Type B pancreatic cell (in vitro differentiated cells): ENCODE measurements around the gene CHAF1A. TPM values are rescaled to one million over a fixed set of nuclear protein-coding genes. Genes with fewer than 3 reads are reported as not detected.

Source experiments
- DNase-seq: peaks from one replicate; pipeline ENCODE4 v3.0.0; 2021; ENCODE audit warnings: mixed read lengths; ENCODE audit not compliant: unreplicated experiment; ENCODE audit errors: extremely low spot score
- H3K27ac Mint-ChIP-seq: 2 replicates; pipeline ENCODE4 v1.8.0; 2021; ENCODE audit warnings: mild to moderate bottlenecking, mixed read lengths
- H3K27me3 Mint-ChIP-seq: 2 replicates; pipeline ENCODE4 v1.8.0; 2021; ENCODE audit warnings: mixed read lengths
- H3K36me3 Mint-ChIP-seq: 2 replicates; pipeline ENCODE4 v1.8.0; 2021; ENCODE audit warnings: mixed read lengths
- H3K4me1 Mint-ChIP-seq: one replicate; pipeline ENCODE4 v1.8.0; 2021; ENCODE audit warnings: mixed read lengths; ENCODE audit not compliant: unreplicated experiment
- H3K4me3 Mint-ChIP-seq: 2 replicates; pipeline ENCODE4 v1.8.0; 2021; ENCODE audit warnings: mild to moderate bottlenecking, mixed read lengths
- H3K9me3 Mint-ChIP-seq: 2 replicates; pipeline ENCODE4 v1.8.0; 2021; ENCODE audit warnings: mixed read lengths
- total RNA-seq: library from RNA; stranded (reverse); gene quantifications from 2 replicates; pipeline ENCODE4 v1.2.1, GENCODE V29; 2021; ENCODE audit warnings: low replicate concordance
- TF ChIP-seq, protein P1 (sequence below): fragments of 200-600 bp; sonication (generic); conservative IDR thresholded peaks from 2 replicates; pipeline ENCODE4 v1.5.0; 2021; ENCODE audit warnings: antibody characterized with exemption, mild to moderate bottlenecking

CHAF1A gene
- total RNA-seq, 1 donor from 2014 or later: 46.3 TPM

DNA sequence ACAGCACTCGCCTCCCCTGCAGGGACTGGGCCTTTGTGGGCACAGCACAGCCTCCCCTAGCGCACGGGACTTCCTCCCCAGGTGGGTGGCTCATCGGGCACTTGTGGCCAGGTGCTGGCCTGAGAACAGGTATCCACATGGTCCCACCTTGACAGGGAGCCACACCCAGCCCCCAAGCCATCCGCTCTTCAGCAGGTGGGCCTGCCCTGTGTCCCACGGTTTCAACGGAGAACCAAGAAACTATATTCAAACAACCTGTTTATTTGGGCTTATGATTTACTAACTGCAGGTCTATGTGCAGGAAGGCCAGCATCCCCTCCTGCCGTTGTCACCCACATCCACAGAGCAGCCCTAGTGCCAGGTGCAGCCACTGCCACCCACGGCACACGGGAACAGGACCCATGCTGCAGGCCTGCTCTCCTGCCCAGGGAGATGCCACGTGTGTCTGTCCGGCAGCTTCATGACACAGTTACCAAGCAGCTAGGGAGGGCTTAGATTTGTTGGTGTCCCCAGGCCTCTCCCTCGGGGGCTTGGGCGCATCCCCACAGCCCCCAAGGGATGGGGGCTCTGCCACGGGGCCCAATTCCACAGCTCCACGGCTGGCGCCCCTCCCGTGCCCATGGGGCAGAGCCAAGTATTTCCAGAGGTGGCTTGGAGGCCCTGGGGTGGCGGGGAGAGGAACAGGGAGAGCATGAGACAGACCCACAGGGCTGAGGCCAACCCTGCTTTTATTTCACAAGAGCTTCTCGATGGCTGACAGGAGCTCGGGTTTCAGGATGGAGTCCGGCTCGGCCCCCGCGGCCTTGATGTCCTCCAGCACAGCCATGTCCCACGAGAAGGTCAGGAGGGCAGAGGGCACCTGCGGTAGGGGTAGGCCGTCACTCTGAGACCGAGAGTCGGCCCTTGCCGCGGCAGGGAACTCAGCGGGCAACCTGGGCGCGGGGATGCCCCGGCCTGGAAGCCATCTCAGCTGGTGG is 42.6 kb downstream of the CHAF1A start:
- Mint-ChIP-seq H3K27ac (no peak overlapping the region), H3K36me3 (no peaks in the 10 kb centered on the region), H3K9me3 (no peaks in the 10 kb centered on the region), H3K4me1 (no peaks in the 10 kb centered on the region), H3K27me3 (no peaks in the 10 kb centered on the region), H3K4me3 (no peak overlapping the region)
- no peak for DNase-seq
- TF ChIP-seq, protein P1, sequence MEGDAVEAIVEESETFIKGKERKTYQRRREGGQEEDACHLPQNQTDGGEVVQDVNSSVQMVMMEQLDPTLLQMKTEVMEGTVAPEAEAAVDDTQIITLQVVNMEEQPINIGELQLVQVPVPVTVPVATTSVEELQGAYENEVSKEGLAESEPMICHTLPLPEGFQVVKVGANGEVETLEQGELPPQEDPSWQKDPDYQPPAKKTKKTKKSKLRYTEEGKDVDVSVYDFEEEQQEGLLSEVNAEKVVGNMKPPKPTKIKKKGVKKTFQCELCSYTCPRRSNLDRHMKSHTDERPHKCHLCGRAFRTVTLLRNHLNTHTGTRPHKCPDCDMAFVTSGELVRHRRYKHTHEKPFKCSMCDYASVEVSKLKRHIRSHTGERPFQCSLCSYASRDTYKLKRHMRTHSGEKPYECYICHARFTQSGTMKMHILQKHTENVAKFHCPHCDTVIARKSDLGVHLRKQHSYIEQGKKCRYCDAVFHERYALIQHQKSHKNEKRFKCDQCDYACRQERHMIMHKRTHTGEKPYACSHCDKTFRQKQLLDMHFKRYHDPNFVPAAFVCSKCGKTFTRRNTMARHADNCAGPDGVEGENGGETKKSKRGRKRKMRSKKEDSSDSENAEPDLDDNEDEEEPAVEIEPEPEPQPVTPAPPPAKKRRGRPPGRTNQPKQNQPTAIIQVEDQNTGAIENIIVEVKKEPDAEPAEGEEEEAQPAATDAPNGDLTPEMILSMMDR: no peak

DNA sequence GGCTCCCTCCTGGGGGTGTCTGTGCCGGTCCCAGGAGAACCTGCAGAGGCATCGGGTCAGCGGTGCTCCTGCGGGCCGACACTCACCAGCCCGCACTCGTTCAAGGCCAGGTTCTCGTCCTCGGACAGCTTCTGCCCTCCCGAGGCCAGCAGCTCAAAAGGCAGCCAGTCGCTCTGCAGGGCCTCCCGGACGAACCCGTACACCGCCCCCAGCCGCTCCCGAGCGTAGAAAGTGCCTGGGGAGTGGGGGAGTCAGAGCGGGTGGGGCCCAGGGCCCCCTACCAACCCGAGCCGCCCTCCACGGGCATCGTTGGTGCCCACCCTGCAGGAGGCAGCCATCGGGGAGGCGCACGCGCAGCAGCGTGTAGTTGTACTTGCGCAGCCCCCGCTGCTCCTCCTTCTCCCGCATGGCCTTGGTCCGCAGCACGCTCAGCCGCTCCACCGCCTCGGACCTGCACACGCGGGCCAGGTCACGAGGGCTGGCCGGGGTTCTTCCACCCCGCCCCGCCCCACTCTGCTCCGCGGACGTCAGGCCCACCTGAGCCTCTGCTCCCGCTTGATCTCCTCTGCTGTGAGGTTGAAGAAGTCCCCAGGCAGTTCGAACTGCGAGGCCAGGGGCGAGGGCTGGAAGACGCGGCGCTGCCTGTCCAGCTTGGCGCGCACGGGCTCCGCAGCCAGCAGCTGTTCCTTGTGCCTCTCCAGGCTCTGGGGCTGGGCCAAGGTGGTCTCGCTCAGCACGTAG is 43.7 kb downstream of the CHAF1A start:
- no peaks in the 10 kb centered on the region for H3K27me3 Mint-ChIP-seq
- H3K27ac Mint-ChIP-seq: no peak overlapping the region
- H3K36me3 Mint-ChIP-seq: no peaks in the 10 kb centered on the region
- TF ChIP-seq, protein P1: no peak
- no peaks in the 10 kb centered on the region for H3K9me3 Mint-ChIP-seq
- no peaks in the 10 kb centered on the region for H3K4me1 Mint-ChIP-seq
- peak; percentile 70 for DNase-seq
- no peak overlapping the region for H3K4me3 Mint-ChIP-seq

DNA sequence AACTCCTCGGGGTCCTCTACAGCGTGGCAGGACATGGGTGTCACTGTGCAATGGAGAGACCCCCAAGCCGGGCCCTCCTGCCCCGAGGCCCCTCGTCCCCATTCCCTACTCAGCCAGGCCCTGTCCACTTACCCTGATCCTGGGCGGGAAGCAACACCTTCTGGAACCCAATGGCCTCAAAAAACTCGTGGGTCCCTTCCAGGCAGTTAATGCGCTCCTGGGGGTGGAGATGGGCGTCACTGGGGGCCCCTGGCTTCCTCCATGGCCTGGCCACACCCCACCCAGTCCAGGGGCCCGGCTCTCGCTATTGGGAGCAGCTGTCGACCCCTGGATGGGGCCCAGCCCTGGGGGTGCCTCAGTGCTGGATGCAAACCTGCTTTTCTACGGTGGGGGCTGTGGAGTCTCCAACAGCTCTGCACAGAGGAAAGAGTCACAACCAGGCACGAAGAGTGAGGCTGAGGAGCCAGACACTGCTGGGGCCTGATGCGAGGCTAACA is 44.3 kb downstream of the CHAF1A start:
- no peak for DNase-seq
- Mint-ChIP-seq H3K27ac (no peak overlapping the region), H3K27me3 (no peaks in the 10 kb centered on the region), H3K4me1 (no peaks in the 10 kb centered on the region), H3K36me3 (no peaks in the 10 kb centered on the region), H3K9me3 (no peaks in the 10 kb centered on the region), H3K4me3 (no peak overlapping the region)
- TF ChIP-seq, protein P1: no peak

DNA sequence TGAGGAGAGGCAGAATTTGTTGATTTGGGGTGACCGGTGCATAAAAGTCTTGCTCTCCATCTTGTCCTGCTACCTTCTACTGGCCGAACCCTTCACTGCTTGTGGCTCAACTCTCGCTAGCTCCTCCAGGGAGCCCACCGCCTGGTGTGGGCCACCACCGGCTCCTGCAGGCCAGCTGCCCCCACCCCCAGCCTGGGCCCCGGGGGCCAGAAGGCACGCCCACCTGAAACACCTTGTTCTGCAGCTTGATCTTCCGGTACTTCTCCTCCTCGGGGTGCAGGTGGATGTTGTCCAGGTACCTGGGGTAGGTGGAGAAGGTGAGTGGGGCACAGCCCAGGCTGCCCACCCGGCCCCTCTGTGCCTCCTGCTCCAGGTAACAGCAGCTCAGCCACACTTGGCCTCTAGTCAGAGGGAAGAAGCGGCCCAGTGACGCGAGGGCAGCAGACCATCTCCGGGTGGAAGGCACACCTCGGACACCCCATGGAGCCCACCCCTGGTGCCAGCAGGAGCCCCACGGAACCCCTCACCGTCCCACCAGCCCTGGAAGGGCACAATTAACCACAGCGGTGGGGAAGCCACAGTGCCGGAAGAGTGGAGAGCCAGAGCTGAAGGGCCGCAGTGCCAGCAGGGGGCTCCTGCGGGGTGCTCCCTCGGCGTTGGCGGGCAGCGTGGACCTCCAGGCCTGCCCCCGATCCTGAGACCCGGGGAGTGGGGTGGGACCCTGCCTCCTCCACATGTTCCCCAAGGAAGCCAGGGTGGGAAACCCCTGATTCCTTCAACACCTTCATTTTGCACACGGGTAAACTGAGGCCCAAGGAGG is 45.1 kb downstream of the CHAF1A start:
- Mint-ChIP-seq H3K27ac (no peak overlapping the region), H3K4me1 (no peaks in the 10 kb centered on the region), H3K27me3 (no peaks in the 10 kb centered on the region), H3K9me3 (no peaks in the 10 kb centered on the region), H3K4me3 (no peak overlapping the region), H3K36me3 (no peaks in the 10 kb centered on the region)
- DNase-seq: no peak
- TF ChIP-seq, protein P1: no peak
